GM19372 (cell line): ENCODE measurements around the gene RAB39A.
"Not testable (repeated sequence)": the region's sequence is repeated elsewhere in the genome, so short reads cannot be mapped to it uniquely, and the experiment has no call there.

Experiments
- ATAC-seq: cut with Tn5 transposase; IDR thresholded peaks from one replicate; pipeline ENCODE4 v1.9.1; 2021; ENCODE audit warnings: mild to moderate bottlenecking, low read depth, moderate library complexity; ENCODE audit not compliant: unreplicated experiment

RAB39A gene, protein sequence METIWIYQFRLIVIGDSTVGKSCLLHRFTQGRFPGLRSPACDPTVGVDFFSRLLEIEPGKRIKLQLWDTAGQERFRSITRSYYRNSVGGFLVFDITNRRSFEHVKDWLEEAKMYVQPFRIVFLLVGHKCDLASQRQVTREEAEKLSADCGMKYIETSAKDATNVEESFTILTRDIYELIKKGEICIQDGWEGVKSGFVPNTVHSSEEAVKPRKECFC

DNA sequence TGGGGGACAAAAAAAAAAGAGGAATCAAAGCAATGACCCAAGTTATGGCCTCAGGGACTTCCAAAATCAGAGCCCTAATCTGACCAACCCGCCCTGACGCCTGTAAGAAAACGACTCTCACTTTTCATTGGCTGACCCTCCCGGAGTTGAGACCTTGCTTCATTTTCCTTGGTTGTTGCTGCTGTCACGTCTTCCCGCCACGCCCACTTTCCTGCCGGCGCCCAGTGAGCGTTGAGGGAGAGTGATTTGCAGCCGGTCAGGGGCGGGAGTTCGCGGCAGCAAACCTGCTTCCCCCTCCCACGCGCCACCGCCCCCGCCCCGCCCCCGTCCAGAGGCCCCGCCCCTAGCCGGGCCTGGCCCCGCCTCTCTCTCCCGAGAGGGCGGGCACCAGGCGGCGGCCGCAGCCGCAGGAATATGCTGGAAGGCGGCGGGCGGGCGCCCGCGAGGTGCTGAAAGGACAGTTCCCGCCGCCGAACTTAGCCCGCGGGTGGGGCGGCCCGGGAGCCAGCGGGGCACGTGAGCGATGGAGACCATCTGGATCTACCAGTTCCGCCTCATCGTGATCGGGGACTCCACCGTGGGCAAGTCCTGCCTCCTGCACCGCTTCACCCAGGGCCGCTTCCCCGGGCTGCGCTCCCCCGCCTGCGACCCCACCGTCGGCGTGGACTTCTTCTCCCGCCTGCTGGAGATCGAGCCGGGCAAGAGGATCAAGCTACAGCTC is at the start of gene RAB39A:
Gene RAB39A (plus strand): TSS at position 403 of the 721 bp plus-strand sequence. CDS start 121 bp downstream, at position 524.
- peak; percentile 87 for ATAC-seq

DNA sequence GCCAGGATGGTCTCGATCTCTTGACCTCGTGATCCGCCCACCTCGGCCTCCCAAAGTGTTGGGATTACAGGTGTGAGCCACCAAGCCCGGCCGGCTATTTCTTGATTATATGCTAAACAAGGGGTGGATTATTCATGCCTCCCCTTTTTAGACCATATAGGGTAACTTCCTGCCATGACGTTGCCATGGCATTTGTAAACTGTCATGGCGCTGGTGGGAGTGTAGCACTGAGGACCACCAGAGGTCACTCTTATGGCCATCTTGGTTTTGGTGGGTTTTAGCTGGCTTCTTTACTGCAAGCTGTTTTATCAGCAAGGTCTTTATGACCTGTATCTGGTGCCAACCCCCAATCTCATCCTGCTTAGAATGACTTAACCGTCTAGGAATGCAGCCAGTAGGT is 46.8 kb upstream of the RAB39A start:
- not testable (repeated sequence) for ATAC-seq

DNA sequence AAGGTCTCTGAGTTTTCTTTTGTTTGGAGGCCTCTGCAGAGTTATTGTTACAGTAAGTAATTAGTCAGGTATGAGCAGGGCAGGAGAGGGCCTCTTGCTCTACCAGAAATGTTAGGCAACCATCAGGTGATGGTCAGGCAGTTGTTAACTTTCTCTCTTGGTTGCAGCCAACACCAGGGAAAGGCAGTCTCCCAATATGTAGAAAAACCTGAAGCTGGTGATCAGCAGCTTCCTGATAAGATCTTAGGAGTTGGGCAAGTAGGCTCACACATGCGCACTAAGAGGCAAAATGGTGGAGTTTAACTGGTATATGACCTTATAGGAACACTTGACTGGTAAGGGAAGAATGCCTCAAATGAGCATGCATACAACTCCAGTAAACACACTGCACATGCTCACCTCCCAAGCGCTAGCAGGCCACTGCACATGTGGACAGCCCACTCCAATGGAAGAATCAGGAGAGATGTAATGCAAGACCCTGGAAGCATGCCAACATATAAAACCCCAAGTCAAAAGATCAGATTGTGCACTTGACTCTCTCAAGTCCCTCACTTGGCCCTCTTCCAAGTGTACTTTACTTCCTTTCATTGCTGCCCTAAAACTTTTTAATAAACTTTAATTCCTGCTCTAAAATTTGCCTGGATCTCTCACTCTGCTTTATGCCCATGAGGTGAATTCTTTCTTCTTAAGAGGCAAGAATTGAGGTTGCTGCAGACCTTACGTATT is 46.0 kb upstream of the RAB39A start:
- ATAC-seq, result no peak

DNA sequence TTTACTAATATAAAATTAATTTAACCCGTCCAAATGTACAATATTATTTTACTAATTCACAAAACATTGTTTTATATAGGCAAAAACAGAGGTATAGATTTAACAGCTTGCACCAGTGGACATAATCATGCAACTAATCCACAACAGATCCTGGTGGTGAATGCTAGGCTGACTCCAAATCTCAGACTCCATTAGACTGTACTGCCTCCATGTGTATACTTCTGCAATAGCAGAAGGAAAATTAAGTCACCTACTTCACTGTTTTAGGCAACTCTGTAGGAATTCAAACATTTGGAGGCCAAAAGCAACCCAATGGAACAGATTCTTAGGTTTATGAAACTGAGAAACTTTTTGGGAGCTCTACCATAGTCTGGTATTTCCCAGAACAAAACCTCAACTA is 30.0 kb upstream of the RAB39A start:
- ATAC-seq, result peak; percentile 70

DNA sequence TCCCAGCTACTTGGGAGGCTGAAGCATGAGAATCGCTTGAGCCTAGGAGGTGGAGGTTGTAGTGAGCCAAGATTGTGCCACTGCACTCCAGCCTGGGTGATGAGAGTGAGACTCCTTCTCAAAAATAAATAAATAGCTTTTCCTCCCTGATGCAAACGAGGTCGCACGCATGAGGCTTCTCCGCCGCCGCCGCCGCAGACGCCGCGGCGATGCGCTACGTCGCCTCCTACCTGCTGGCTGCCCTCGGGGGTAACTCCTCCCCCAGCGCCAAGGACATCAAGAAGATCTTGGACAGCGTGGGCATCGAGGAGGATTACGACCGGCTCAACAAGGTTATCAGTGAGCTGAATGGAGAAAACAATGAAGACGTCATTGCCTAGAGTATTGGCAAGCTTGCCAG is 20.0 kb upstream of the RAB39A start:
- no peak for ATAC-seq

DNA sequence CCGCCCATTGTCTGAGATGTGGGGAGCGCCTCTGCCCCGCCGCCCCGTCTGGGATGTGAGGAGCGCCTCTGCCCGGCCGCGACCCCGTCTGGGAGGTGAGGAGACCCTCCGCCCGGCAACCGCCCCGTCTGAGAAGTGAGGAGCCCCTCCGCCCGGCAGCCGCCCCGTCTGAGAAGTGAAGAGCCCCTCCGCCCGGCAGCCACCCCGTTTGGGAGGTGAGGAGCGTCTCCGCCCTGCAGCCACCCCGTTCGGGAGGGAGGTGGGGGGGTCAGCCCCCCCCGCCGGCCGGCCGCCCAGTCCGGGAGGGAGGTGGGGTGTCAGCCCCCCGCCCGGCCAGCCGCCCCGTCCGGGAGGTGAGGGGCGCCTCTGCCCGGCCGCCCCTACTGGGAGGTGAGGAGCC is 15.8 kb upstream of the RAB39A start:
- ATAC-seq, result not testable (repeated sequence)

DNA sequence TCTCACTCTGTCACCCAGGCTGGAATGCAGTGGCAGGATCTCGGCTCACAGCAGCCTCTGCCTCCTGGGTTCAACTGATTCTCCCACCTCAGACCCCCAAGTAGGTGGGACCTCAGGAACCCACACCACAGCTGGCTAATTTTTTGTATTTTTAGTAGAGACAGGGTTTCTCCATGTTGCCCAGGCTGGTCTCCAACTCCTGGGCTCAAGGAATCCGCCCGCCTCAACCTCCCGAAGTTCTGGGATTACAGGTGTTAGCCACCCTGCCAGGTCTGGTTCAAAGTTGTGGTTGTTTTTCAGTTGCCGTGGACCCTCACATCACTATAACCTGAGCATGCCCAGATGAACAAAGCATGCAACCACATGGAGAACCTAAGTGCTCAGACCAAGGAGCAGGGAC is 13.0 kb upstream of the RAB39A start:
- no peak for ATAC-seq

DNA sequence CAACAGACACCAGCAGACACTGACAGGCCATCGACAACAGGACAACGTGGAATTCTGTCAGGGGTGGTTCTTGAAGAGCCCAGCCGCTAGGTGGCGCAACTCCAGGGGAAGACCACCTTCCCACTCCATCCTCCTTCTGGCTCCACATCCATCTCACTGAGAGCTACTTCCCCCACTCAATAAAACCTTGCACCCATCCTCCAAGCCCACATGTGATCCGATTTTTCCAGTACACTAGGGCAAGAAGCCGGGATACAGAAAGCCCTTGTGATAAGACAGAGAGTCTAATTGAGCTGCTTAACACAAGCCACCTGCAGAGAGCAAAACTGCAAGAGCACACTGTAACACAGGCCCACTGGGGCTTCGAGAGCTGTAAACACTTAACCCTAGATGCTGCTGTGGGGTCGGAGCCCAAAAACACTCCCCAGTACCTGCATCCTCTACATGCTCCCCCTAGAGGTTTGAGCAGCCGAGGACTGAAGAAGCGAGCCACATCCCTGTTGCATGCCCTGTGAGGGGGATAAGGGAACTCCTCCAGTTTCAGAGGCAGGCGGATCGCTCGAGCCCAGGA is 11.5 kb upstream of the RAB39A start:
- no peak for ATAC-seq

DNA sequence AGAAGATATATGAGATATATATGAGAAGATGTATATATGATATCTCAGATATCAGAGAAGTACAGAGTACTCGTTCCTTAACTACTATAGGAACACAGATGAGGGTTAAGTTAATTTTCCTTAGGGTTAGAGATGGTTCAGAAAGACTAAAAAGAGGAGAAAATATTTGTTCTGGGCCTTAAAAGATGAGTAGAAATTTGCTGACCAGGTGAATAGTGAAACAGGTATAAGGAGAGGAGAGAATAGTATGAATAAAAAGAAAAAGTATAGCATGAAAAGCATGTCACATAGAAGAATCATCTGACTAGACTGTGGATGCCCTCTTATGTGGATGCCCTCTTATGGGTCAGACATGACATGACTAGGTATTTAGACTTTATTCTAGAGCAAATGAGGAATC is 6.3 kb upstream of the RAB39A start:
- no peak for ATAC-seq

DNA sequence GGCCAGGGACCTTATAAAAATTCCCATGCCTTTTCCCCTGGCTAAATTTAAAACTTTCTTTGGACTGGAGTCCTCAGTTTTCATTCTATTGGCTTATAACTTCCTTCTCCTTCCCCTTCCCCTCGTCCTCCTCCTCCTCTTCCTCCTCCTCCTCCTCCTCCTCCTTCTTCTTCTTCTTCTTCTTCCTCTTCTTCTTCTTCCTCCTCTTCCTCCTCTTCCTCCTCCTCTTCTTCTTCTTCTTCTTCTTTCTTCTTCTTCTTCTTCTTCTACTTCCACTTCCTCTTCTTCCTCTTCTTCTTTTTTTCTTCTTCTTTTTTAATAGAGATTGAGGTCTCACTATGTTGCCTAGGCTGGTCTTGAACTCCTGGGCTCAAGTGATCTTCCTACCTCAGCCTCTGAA is 4.7 kb upstream of the RAB39A start:
- ATAC-seq, result not testable (repeated sequence)

DNA sequence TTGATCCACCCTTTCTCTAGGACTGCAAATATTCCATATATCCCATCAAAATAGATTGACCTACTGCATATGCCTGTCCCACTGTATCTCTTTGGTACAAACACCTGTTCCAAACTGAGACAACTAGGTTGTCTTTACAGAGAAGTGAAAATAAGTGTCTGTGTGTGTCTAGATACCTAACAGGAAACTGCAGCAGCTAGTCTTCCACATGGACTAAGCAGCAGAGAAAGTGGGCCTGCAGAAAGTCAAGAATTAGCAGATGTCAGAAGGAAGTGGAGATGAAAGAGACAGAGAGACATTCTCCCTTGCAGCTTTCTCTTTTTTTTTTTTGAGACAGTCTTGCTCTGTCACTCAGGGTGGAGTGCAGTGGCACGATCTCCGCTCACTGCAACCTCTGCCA is 3.9 kb upstream of the RAB39A start:
- ATAC-seq, result no peak

DNA sequence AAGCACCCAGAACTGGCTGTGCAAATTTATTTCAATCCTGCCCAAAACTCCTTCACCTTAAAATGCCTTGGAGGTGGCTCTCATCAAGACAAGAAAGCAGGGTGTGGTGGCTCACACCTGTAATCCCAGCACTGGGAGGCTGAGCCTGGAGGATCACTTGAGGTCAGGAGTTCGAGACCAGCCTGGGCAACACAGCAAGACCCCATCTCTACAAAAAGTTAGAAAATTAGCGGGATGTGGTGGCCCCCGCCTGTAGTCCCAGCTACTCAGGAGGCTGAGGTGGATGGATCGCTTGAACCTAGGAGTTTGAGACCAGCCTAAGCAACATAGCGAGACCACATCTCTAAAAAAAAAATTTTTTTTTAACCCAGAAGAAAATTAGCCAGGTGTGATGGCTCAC is 689 bp upstream of the RAB39A start:
- ATAC-seq, result no peak

DNA sequence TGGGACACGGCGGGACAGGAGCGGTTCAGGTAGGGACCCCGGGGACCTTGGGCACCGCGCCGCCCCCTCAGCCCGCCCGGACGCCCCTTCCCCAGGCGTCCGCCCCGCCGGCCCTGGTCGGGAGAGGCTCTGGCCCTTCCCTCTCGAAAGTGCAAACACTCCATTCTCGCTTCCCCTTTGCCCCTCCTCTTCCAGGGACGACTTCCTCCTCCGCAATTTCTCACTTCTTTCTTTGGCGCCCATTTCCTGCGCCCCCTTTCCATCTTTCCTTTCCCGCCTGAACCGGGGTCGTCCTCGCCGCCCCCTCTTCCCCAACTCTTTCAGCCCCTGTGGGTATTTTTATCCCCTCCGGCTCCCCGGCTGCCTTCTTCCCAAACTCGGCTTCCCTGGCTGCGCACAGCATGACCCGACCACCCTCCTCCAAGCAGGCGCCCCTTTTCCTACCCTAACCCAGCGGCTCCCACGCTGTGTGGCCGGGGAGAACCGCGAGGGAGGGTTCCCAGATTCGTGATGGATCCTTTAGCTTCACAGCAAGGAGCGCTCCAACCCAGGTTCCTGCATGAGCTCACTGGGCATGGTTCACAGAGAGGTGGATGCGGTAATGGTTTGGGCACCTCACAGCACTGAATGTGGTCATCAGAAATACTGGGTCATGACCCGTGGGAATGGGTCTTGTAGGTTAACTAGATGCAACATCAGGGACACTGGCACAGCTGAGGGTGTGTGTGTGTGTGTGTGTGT is 689 bp downstream of the RAB39A start:
- ATAC-seq, result peak; percentile 12

DNA sequence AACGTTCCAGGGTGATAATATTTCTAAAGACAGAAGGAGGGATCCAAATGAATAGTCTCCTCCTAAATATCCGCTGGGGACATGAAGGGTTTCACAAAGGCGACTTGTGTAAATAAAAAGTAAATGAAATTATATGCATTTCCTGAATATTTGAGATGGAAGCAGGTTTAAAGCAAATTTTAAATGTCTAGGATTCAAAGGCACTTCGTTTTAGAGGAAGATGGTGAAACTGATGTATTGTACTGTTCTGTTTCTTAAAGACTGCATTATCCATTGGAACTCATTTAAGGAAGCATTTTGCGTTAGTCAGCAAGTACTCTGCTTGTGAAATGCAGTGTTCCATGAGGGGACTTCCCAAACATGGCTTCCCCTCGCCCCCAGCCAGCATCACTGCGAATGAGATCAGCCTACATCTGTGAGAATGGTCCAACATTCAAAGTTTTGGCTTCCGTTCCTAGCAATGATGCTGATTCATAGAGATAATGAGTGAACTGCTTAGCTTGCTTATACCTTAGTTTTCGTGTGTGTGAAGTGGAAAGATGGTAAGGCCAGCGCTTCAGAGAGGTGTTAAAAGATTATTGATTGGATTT is 1.5 kb downstream of the RAB39A start:
- no peak for ATAC-seq

DNA sequence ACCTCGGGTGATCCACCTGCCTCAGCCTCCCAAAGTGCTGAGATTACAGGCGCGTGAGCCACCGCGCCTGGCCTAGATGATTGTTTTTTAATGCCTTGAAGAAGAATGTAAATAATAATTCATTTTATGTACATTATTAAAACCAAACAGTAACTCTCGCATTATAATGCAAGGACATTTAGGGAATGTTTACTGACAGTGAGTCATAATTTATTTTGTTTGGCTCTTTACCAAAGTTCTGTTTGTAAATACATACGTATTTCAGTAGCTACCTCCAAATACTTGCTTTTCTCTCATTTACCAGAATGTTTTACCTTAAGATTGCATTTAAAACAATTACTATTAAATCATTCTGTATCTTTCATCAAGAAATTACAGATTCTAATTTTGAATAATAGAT is 3.0 kb downstream of the RAB39A start:
- ATAC-seq, result no peak

DNA sequence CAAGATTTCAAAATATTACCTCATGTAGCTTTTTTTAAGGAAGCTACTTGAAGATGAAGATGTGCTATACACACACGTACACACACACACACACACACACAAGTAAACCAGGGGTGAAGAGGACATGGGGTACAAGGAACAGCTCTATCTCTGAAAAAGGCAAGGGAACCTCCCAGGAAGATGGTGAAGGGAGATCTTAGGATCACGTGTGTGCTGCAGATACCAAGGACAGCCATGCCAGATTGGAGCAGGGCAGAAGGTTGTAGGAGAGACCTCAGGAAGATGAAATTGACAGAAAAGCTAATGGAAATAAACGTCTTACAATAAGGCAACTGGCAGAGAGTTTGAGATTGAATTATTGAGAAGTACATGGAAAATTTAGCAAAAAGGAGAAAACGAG is 19.7 kb downstream of the RAB39A start:
- ATAC-seq, result no peak

DNA sequence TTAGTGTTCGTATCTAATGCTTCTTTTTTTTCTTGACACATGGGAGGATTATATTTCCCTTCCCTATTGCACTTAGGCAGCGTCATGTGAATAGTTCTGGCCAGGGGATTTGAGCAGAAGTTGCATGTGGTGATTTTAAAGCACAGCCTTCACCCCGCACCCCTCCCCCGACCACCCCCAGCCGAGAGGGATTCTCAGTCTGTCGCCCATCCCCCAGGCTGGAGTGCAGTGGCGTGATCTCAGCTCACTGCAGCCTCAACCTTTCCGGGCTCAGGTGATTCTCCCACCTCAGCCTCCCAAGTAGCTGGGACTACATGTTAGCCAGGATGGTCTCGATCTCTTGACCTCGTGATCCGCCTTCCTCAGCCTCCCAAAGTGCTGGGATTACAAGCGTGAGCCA is 20.1 kb downstream of the RAB39A start:
- not testable (repeated sequence) for ATAC-seq

DNA sequence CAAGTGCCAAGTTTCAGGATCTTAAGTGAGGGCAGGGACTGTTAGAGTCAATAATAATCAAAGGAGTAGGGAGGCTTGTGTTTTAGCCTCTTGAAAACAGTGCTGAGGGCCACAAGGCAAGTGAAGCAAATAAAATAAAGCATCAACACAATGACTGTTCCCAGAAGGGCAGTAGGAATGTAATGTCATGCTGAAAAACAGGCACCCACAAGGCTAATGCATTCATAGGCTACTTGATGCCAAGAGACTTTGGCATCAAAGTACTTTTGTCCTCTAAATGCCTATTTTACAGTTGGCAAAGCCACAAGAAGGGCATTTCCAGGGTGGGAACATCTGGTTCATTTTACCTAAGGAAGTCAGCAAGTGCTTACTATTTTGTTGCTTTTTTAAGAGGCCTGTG is 22.9 kb downstream of the RAB39A start:
- no peak for ATAC-seq

DNA sequence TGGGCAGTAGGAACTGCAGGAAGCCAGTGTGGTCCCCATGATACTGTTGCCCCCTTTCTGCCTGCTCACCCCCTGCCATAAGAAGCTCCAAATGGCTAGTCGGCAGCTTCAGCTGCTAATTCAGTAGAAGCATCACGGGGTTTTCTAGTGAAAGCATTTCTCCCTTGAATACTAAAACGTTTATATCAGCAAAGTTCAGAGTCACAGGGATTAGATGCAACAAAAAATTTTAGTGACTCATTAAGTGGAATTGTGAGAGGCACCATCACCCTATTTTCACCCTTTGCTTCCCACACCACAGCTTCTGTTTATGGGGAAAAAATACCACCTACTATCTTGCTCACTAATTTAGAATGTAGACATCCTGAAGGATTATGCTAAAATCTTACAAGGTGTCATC is 25.2 kb downstream of the RAB39A start:
- ATAC-seq, result no peak

DNA sequence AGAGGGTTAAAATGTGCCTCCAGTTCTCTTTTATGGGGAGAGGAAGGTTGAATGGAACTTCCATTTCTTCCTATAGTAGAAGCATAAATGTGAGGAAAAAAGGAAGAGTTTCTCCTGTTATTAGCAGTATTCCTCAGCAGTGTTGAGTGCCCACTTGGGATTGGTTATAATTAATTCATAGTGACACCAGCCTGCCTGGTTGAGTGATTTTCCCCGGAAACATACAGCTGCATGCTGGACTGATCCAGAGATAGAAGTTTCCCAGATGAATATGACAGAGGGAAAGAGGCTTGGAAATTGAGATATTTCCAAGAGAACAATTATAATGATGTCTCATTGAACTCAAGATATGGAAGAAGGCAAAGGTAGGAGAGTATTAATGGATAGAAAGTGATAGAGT is 28.3 kb downstream of the RAB39A start:
- no peak for ATAC-seq
